A673 (cell line): Measurements from ENCODE around the gene DDX56. TPM values are rescaled to one million over a fixed set of nuclear protein-coding genes. Genes with fewer than 3 reads are reported as not detected.
"Not testable (repeated sequence)": the region's sequence is repeated elsewhere in the genome, so short reads cannot be mapped to it uniquely, and the experiment has no call there.

Source experiments
- BruUV-seq: library from RNA; stranded (reverse); fragments of 400-500 nt; replicated peaks from 2 replicates; lab custom pipeline; 2021; lab: Mats Ljungman, UMichigan
- CTCF ChIA-PET: fragments of 300-600 bp; sonication (Branson Sonifier 250); formaldehyde crosslinking; loops from one replicate; lab custom pipeline; 2022; ENCODE audit warnings: antibody characterized with exemption; lab: Charles Lee
- POLR2A ChIA-PET: fragments of 300-600 bp; sonication (Branson Sonifier 250); formaldehyde crosslinking; loops from one replicate; lab custom pipeline; 2022; ENCODE audit warnings: antibody characterized with exemption; ENCODE audit not compliant: low non-redundant PET; lab: Charles Lee
- DNase-seq: peaks from one replicate; pipeline ENCODE4 v3.0.0-alpha.2; 2015; ENCODE audit warnings: low spot score
- H3K27ac ChIP-seq: fragments of 200-600 bp; sonication (generic); 2 replicates; pipeline ENCODE4 v1.5.1; 2016; ENCODE audit warnings: mixed run types, low read depth, mild to moderate bottlenecking, mixed read lengths, antibody characterized with exemption, low read length; ENCODE audit not compliant: poor library complexity, severe bottlenecking
- H3K27me3 ChIP-seq: fragments of 200-600 bp; sonication (generic); replicated peaks from 2 replicates; pipeline ENCODE4 v1.6.1; 2017; ENCODE audit warnings: mixed run types, low read depth, mild to moderate bottlenecking, mixed read lengths, antibody characterized with exemption, low read length; ENCODE audit not compliant: insufficient read depth, poor library complexity
- H3K36me3 ChIP-seq: fragments of 200-600 bp; sonication (generic); 2 replicates; pipeline ENCODE4 v1.6.1; 2016; ENCODE audit warnings: mixed run types, mild to moderate bottlenecking, mixed read lengths, antibody characterized with exemption, low read length; ENCODE audit not compliant: insufficient read depth, poor library complexity, severe bottlenecking
- H3K4me1 ChIP-seq: fragments of 200-600 bp; sonication (generic); 2 replicates; pipeline ENCODE4 v1.6.1; 2017; ENCODE audit warnings: mixed run types, mild to moderate bottlenecking, mixed read lengths, antibody characterized with exemption, low read length; ENCODE audit not compliant: insufficient read depth, poor library complexity, severe bottlenecking
- H3K4me3 ChIP-seq: fragments of 200-600 bp; sonication (generic); 2 replicates; pipeline ENCODE4 v1.5.1; 2016; ENCODE audit warnings: low read depth, mixed run types, mild to moderate bottlenecking, mixed read lengths, low read length; ENCODE audit not compliant: poor library complexity, severe bottlenecking
- H3K9me3 ChIP-seq: fragments of 200-600 bp; sonication (generic); 2 replicates; pipeline ENCODE4 v1.6.1; 2016; ENCODE audit warnings: mixed run types, low read depth, mild to moderate bottlenecking, mixed read lengths, antibody characterized with exemption, low read length; ENCODE audit not compliant: poor library complexity, severe bottlenecking
- CTCF ChIP-seq: fragments of 300-800, 200-600 bp; sonication (generic); conservative IDR thresholded peaks from 2 replicates; pipeline ENCODE4 v1.5.1; 2017; ENCODE audit warnings: low read depth, mild to moderate bottlenecking, antibody characterized with exemption, low read length, moderate library complexity, mixed read lengths
- EZH2 ChIP-seq: fragments of 200-600 bp; sonication (generic); IDR thresholded peaks from 2 replicates; pipeline ENCODE4 v1.6.1; 2017; ENCODE audit warnings: borderline replicate concordance, low read depth, mild to moderate bottlenecking, mixed read lengths, antibody characterized with exemption, low read length; ENCODE audit not compliant: poor library complexity, severe bottlenecking
- intact Hi-C: fragments of 100-400 bp; cut with micrococcal nuclease; formaldehyde crosslinking; loops from one replicate; pipeline ENCODE4 v1.10.0; 2022; ENCODE audit not compliant: unreplicated experiment
- total RNA-seq: library from RNA; stranded (reverse); gene quantifications from 2 replicates; pipeline ENCODE4 v1.2.3, GENCODE V29; 2021

Gene DDX56
- total RNA-seq, 1 experiment from 2014 or later: 147 TPM

GRCh38 chr7:44564606-44565005 lies 9.1 kb downstream of the DDX56 start:
- BruUV-seq: no TSS peak
- CTCF ChIA-PET: interaction anchor here (0.8 kb wide), 1 partner anchor 9 kb away, joined by 4 read pairs; the partner anchor contains the start of gene DDX56
- TF ChIP-seq EZH2: no peak
- no peak for TF ChIP-seq CTCF
- DNase-seq: no peak
- Histone ChIP-seq H3K4me1 (no peaks in the 10 kb centered on the region), H3K9me3 (no peaks in the 10 kb centered on the region), H3K4me3 (no peak overlapping the region), H3K27me3 (no peaks in the 10 kb centered on the region), H3K27ac (no peak overlapping the region), H3K36me3 (peaks cover 49% of the 10 kb centered on the region)
- POLR2A ChIA-PET: no interaction called here
- intact Hi-C loops: loop anchor here (5.0 kb wide), 1 partner anchor 322 kb away; no protein-coding TSS in a partner anchor

- ChIA-PET CTCF (no interaction called here), POLR2A (no interaction called here)
- TF ChIP-seq CTCF: no peak
- TF ChIP-seq EZH2: no peak
- no peaks in the 10 kb centered on the region for H3K4me1 ChIP-seq
- no TSS peak for BruUV-seq
- peaks cover 36% of the 10 kb centered on the region for H3K36me3 ChIP-seq
- H3K9me3 ChIP-seq: no peaks in the 10 kb centered on the region
- H3K27ac ChIP-seq: no peak overlapping the region
- DNase-seq: no peak
- H3K4me3 ChIP-seq: no peak overlapping the region
- no peaks in the 10 kb centered on the region for H3K27me3 ChIP-seq
- intact Hi-C loops: no loop called here
These were observed 10.5 kb downstream of the DDX56 start for GRCh38 chr7:44563171-44563679.

GRCh38 chr7:44562622-44562962 lies 11.1 kb downstream of the DDX56 start:
- CTCF ChIA-PET, POLR2A ChIA-PET: not testable (repeated sequence)
- TSS peak; percentile 24 for BruUV-seq

More at GRCh38 chr7:44562622-44562962, 11.1 kb downstream of the DDX56 start:
- H3K9me3 ChIP-seq, H3K4me1 ChIP-seq, DNase-seq, H3K27me3 ChIP-seq, intact Hi-C loops, H3K4me3 ChIP-seq, H3K27ac ChIP-seq: not testable (repeated sequence)
- H3K36me3 ChIP-seq: peaks cover 29% of the 10 kb centered on the region
